Measurements from ENCODE around the gene NBDY.
A peak's percentile ranks its signal among the peaks of the same experiment; 100 is the strongest.
"Not testable (repeated sequence)": the region's sequence is repeated elsewhere in the genome, so short reads cannot be mapped to it uniquely, and the experiment has no call there.

Gene NBDY

DNA sequence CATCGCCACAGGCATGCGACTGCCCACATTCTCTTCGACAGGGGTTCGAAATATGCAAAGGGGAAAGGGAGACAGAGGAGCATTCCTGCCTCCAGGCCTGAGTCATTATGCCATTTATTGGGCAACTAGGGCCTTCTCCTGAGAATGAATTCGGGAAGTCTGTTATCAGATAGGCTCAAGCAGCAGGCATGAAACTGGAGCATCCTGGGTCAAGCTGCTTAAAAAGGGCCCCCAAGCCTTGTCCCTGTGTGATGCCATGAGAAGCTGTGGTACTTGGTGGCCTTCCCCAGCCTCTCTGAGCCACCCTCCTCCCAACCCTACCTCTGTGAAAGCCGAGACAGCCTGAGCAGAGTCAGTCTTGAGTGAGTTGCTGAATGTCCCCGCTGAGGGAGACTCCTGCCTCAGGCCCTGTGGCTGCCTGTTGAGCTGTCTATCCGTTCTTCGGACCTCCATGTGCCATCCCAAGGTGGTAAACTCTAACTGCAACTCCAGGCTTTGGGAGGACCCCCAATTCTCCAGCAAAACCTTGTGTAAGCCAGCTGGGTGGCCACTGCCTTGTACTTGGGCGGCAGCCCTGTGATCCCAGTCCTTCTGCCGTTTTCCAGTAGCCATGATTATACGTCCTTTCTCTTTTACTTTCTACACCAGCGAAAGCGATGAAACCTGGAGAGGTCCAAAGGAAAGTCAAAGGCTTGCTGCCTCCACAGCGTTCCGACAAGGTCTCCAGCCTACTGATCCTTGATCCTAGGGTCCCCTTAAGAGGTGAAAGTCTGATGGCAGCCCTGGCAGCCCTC, 37.7 kb downstream of the NBDY start:
- no peaks in the 10 kb centered on the region for H3K36me3 ChIP-seq (ENCODE audit: control insufficient read depth, insufficient read depth, low read length)
- H3K9ac ChIP-seq (ENCODE audit: low read length): no peak overlapping the region
- H3K27ac ChIP-seq (ENCODE audit: low read depth, low read length): peak overlapping the region; percentile 59
- no peaks in the 10 kb centered on the region for H3K27me3 ChIP-seq (ENCODE audit: control insufficient read depth, insufficient read depth, low read length)
- peaks cover 4% of the 10 kb centered on the region for H3K4me1 ChIP-seq (ENCODE audit: control insufficient read depth, insufficient read depth, low read length)
- H3K4me3 ChIP-seq (ENCODE audit: low read length): peak overlapping the region; percentile 76

DNA sequence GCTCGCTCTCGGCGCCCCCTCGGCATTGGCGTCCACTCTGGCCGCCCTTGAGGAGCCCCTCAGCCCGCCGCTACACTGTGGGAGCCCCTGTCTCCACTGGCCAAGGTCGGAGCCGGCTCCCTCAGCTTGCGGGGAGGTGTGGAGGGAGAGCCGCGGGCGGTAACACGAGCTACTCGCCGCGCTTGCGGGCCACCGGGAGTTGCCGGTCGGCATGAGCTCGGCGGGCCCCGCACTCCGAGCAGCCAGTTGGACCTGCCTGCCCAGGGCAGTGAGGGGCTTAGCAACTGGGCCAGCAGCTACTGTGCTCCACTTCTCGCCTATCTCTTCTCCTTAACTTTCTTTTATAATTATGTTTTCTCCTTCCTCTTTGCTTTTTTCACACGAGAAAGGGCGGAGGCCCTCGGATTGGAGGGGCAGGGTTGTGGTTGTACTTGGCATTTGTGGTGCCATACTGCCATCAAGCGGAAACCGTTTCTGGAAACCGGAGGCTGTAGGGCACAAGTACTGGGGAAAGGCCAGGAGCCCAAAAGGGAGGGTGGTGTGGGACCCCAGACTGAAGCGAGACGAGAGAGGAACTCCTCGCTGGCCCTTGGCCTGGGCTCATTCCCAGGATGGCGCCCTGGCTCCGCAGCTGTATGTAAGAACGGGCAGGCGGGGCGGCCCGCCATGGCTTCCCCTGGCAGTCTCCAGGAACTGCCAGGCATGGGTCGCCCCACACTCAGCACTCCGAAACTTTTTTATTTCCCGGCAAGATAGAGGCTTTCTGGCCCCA, 38.5 kb downstream of the NBDY start:
- not testable (repeated sequence) for H3K27me3 ChIP-seq (ENCODE audit: control insufficient read depth, insufficient read depth, low read length); H3K36me3 ChIP-seq (ENCODE audit: control insufficient read depth, insufficient read depth, low read length); H3K4me1 ChIP-seq (ENCODE audit: control insufficient read depth, insufficient read depth, low read length); H3K9ac ChIP-seq (ENCODE audit: low read length)
- peak overlapping the region; percentile 76 for H3K4me3 ChIP-seq (ENCODE audit: low read length)
- peak overlapping the region; percentile 59 for H3K27ac ChIP-seq (ENCODE audit: low read depth, low read length)

DNA sequence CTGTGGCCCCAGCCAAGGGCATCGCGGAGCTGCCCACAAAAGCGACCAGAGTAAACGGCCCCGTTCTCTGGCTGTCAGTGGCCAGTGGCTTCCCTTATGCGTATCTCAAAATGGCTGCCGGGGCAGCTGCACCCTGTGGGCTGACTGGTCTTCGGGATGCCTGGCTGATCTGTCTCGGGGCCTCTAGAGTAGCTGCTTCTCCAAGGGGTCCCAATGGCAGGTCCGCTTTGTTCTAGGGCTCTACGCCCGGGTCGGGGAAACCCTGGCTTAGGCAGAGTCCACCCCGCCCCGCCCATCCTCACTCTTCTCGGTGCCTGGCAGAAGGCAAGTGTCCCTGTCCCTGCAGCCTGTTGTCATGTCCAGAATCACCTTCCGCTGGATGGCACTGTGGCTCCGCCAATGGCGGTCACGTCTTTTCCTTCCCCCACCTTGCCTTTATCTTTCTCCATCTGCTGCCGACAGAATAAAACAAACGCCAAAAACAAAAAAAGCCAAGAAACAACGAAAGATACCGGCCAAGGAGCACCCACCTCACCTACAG, 39.1 kb downstream of the NBDY start:
- H3K27me3 ChIP-seq (ENCODE audit: control insufficient read depth, insufficient read depth, low read length); H3K27ac ChIP-seq (ENCODE audit: low read depth, low read length); H3K36me3 ChIP-seq (ENCODE audit: control insufficient read depth, insufficient read depth, low read length): not testable (repeated sequence)

DNA sequence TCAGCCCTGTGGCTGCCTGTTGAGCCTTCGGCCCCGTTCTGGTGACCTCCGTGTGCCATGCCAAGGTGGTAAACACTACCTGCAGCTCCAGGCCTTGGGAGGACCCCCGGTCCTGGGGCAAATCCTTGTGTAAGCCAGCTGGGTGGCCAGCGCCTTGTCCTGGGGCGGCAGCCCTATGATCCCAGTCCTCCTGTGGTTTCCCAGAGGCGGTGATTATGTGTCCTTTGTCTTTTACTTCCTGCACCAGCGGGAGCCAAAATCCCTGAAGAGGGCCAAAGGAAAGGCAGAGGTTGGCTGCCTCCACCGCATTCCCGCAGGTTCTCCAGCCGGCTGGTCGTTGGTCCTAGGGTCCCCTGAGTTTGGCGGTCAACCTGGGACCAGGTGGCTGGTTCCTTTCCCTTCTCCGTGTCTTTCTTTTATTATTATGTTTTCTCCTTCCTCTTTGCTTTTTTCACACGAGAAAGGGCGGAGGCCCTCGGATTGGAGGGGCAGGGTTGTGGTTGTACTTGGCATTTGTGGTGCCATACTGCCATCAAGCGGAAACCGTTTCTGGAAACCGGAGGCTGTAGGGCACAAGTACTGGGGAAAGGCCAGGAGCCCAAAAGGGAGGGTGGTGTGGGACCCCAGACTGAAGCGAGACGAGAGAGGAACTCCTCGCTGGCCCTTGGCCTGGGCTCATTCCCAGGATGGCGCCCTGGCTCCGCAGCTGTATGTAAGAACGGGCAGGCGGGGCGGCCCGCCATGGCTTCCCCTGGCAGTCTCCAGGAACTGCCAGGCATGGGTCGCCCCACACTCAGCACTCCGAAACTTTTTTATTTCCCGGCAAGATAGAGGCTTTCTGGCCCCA, 43.9 kb downstream of the NBDY start:
- not testable (repeated sequence) for H3K36me3 ChIP-seq (ENCODE audit: control insufficient read depth, insufficient read depth, low read length); H3K27me3 ChIP-seq (ENCODE audit: control insufficient read depth, insufficient read depth, low read length); H3K9ac ChIP-seq (ENCODE audit: low read length); H3K4me3 ChIP-seq (ENCODE audit: low read length); H3K27ac ChIP-seq (ENCODE audit: low read depth, low read length); H3K4me1 ChIP-seq (ENCODE audit: control insufficient read depth, insufficient read depth, low read length)

More for the DNA sequence above, 39.1 kb downstream of the NBDY start:
- H3K9ac ChIP-seq (ENCODE audit: low read length); H3K4me1 ChIP-seq (ENCODE audit: control insufficient read depth, insufficient read depth, low read length); H3K4me3 ChIP-seq (ENCODE audit: low read length): not testable (repeated sequence)

DNA sequence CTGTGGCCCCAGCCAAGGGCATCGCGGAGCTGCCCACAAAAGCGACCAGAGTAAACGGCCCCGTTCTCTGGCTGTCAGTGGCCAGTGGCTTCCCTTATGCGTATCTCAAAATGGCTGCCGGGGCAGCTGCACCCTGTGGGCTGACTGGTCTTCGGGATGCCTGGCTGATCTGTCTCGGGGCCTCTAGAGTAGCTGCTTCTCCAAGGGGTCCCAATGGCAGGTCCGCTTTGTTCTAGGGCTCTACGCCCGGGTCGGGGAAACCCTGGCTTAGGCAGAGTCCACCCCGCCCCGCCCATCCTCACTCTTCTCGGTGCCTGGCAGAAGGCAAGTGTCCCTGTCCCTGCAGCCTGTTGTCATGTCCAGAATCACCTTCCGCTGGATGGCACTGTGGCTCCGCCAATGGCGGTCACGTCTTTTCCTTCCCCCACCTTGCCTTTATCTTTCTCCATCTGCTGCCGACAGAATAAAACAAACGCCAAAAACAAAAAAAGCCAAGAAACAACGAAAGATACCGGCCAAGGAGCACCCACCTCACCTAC, 44.5 kb downstream of the NBDY start:
- H3K27ac ChIP-seq (ENCODE audit: low read depth, low read length); H3K9ac ChIP-seq (ENCODE audit: low read length); H3K27me3 ChIP-seq (ENCODE audit: control insufficient read depth, insufficient read depth, low read length); H3K4me1 ChIP-seq (ENCODE audit: control insufficient read depth, insufficient read depth, low read length); H3K36me3 ChIP-seq (ENCODE audit: control insufficient read depth, insufficient read depth, low read length); H3K4me3 ChIP-seq (ENCODE audit: low read length): not testable (repeated sequence)

DNA sequence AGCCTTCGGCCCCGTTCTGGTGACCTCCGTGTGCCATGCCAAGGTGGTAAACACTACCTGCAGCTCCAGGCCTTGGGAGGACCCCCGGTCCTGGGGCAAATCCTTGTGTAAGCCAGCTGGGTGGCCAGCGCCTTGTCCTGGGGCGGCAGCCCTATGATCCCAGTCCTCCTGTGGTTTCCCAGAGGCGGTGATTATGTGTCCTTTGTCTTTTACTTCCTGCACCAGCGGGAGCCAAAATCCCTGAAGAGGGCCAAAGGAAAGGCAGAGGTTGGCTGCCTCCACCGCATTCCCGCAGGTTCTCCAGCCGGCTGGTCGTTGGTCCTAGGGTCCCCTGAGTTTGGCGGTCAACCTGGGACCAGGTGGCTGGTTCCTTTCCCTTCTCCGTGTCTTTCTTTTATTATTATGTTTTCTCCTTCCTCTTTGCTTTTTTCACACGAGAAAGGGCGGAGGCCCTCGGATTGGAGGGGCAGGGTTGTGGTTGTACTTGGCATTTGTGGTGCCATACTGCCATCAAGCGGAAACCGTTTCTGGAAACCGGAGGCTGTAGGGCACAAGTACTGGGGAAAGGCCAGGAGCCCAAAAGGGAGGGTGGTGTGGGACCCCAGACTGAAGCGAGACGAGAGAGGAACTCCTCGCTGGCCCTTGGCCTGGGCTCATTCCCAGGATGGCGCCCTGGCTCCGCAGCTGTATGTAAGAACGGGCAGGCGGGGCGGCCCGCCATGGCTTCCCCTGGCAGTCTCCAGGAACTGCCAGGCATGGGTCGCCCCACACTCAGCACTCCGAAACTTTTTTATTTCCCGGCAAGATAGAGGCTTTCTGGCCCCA, 49.3 kb downstream of the NBDY start:
- not testable (repeated sequence) for H3K4me1 ChIP-seq (ENCODE audit: control insufficient read depth, insufficient read depth, low read length); H3K36me3 ChIP-seq (ENCODE audit: control insufficient read depth, insufficient read depth, low read length); H3K27ac ChIP-seq (ENCODE audit: low read depth, low read length); H3K27me3 ChIP-seq (ENCODE audit: control insufficient read depth, insufficient read depth, low read length); H3K9ac ChIP-seq (ENCODE audit: low read length); H3K4me3 ChIP-seq (ENCODE audit: low read length)

DNA sequence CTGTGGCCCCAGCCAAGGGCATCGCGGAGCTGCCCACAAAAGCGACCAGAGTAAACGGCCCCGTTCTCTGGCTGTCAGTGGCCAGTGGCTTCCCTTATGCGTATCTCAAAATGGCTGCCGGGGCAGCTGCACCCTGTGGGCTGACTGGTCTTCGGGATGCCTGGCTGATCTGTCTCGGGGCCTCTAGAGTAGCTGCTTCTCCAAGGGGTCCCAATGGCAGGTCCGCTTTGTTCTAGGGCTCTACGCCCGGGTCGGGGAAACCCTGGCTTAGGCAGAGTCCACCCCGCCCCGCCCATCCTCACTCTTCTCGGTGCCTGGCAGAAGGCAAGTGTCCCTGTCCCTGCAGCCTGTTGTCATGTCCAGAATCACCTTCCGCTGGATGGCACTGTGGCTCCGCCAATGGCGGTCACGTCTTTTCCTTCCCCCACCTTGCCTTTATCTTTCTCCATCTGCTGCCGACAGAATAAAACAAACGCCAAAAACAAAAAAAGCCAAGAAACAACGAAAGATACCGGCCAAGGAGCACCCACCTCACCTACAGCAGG, 50.0 kb downstream of the NBDY start:
- not testable (repeated sequence) for H3K36me3 ChIP-seq (ENCODE audit: control insufficient read depth, insufficient read depth, low read length); H3K9ac ChIP-seq (ENCODE audit: low read length); H3K4me3 ChIP-seq (ENCODE audit: low read length); H3K4me1 ChIP-seq (ENCODE audit: control insufficient read depth, insufficient read depth, low read length); H3K27me3 ChIP-seq (ENCODE audit: control insufficient read depth, insufficient read depth, low read length); H3K27ac ChIP-seq (ENCODE audit: low read depth, low read length)

DNA sequence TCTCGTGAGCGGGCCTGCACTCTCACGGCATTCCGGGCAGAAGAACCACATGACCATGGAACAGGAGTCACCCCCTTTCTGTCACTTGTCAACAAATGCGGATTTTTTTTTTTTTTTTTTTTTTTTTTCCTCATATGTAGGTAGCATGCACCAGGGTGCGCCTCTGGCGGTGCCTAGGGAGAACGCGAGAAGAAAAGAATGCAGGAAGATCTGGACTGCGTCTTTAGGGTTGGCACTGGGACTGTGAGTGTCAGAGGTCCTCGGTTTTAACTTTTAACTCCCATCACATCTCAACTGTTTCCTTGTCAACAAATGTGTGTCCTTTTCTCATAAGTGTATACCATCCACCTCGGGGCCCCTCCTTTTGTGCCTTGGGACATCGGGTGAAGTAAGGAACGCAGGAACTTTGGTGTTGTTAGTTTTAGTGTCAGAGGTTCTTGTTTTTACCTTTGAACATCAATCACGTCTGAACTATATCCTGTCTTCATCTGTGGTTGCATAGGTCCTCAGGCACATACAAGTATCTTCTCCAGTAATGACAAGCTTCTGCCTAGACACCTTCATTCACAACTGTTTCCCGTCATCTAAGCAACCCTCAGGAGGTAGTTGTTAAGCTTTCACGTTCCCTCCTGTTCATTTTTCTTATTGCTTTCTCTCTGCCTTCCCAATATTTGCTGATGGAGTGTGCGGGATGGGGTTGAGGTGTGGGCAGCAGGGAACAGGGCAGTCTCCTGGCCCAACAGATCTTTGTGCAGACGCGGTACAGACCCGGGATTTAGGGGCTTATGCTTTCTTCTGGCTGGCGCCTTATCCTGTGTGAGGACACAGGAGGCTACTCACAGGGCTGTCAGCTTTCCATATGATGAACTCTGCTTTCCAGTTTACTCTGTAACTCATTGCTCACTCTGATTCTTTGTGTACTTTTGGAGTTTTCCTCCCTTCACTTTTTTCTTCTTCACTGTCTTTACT, 51.9 kb downstream of the NBDY start:
- not testable (repeated sequence) for H3K36me3 ChIP-seq (ENCODE audit: control insufficient read depth, insufficient read depth, low read length); H3K9ac ChIP-seq (ENCODE audit: low read length); H3K27me3 ChIP-seq (ENCODE audit: control insufficient read depth, insufficient read depth, low read length); H3K4me1 ChIP-seq (ENCODE audit: control insufficient read depth, insufficient read depth, low read length); H3K4me3 ChIP-seq (ENCODE audit: low read length); H3K27ac ChIP-seq (ENCODE audit: low read depth, low read length)

DNA sequence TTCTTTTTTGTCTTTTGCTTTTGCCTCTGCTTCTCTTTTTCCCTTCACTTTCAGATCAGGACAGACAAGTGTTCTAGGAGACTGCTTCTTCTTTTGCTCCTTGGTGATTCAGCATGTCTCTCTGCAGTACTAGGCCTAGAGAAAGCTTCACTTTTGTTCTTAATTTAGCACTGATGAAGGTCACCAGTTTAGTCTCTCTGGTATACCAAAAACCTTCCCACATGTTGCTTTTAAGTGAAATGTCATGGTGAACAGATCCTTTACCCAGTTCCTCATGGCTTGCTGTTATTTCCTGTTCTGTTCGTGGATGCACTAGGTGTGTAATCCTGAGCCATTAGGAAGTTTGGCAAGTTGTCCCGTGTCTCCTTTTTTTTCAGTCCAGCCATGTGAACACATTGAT, 53.3 kb downstream of the NBDY start:
- Histone ChIP-seq H3K27me3 (ENCODE audit: control insufficient read depth, insufficient read depth, low read length) (no peaks in the 10 kb centered on the region), H3K9ac (ENCODE audit: low read length) (no peak overlapping the region), H3K4me3 (ENCODE audit: low read length) (no peak overlapping the region), H3K4me1 (ENCODE audit: control insufficient read depth, insufficient read depth, low read length) (peaks cover 2% of the 10 kb centered on the region), H3K36me3 (ENCODE audit: control insufficient read depth, insufficient read depth, low read length) (no peaks in the 10 kb centered on the region), H3K27ac (ENCODE audit: low read depth, low read length) (peak overlapping the region; percentile 84)

DNA sequence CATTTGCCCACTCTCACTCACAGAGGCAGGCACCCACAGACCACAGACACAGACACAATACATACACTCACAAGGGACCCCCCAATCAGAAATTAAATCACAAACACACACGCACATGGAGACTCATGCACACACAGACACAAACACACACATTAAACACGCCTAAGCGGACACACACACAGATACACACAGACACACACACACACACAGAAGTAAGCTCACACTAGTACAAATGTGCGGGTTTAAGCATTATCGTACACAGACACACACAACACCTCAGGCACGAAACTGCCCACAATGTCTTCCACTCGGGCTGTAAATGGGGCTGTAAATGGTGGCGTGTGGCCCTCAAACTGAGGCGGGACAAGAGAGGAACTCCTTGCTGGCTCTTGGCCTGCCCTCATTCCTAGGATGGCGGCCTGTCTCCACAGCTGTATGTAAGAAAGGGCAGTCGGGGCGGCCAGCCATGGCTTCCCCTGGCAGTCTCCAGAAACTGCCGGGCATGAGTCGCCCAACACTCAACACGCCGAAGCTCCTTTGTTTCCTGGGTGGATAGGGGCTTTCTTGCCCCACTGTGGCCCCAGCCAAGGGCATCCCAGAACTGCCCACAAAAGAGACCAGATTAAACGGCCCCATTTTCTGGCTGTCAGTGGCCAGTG, 53.9 kb downstream of the NBDY start:
- Histone ChIP-seq H3K4me3 (ENCODE audit: low read length) (peak overlapping the region; percentile 35), H3K4me1 (ENCODE audit: control insufficient read depth, insufficient read depth, low read length) (peaks cover 2% of the 10 kb centered on the region), H3K27me3 (ENCODE audit: control insufficient read depth, insufficient read depth, low read length) (no peaks in the 10 kb centered on the region), H3K27ac (ENCODE audit: low read depth, low read length) (peak overlapping the region; percentile 84), H3K36me3 (ENCODE audit: control insufficient read depth, insufficient read depth, low read length) (no peaks in the 10 kb centered on the region), H3K9ac (ENCODE audit: low read length) (no peak overlapping the region)

Measured in rectal smooth muscle tissue (tissue), 1 donor.